Neural cell (in vitro differentiated cells): Measurements from ENCODE around the gene KCTD21. TPM values are rescaled to one million over a fixed set of nuclear protein-coding genes. Genes with fewer than 3 reads are reported as not detected.
"Not testable (repeated sequence)": the region's sequence is repeated elsewhere in the genome, so short reads cannot be mapped to it uniquely, and the experiment has no call there.

Experiments
- H2AFZ ChIP-seq: fragments of 200-600, 300-800 bp; sonication (generic), shearing (Covaris generic); 2 replicates; pipeline ENCODE4 v1.6.0; 2014; ENCODE audit warnings: low read depth, mild to moderate bottlenecking, antibody characterized with exemption, low read length, moderate library complexity
- H3F3A ChIP-seq: fragments of 200-600 bp; shearing (Covaris generic); 2 replicates; pipeline ENCODE4 v1.6.1; 2016; ENCODE audit warnings: mild to moderate bottlenecking, moderate library complexity, mixed read lengths, antibody characterized with exemption, low read length; ENCODE audit not compliant: insufficient read depth, poor library complexity, severe bottlenecking
- H3K27ac ChIP-seq: fragments of 200-600, 300-800 bp; sonication (generic), shearing (Covaris generic); 2 replicates; pipeline ENCODE4 v1.5.1; 2014; ENCODE audit warnings: mild to moderate bottlenecking, low read length, moderate library complexity
- H3K27me3 ChIP-seq: fragments of 300-800, 200-600 bp; sonication (generic), shearing (Covaris generic); 2 replicates; pipeline ENCODE4 v1.6.0; 2014; ENCODE audit warnings: mild to moderate bottlenecking, low read depth, low read length, moderate library complexity; ENCODE audit not compliant: insufficient read depth
- H3K36me3 ChIP-seq: fragments of 300-800, 200-600 bp; sonication (generic), shearing (Covaris generic); 2 replicates; pipeline ENCODE4 v1.5.1; 2014; ENCODE audit warnings: mild to moderate bottlenecking, antibody characterized with exemption, low read length, moderate library complexity; ENCODE audit not compliant: insufficient read depth
- H3K4me2 ChIP-seq: fragments of 300-800, 200-600 bp; sonication (generic), shearing (Covaris generic); 2 replicates; pipeline ENCODE4 v1.6.0; 2014; ENCODE audit warnings: mild to moderate bottlenecking, low read length
- H3K4me3 ChIP-seq: fragments of 300-800, 200-600 bp; sonication (generic), shearing (Covaris generic); 2 replicates; pipeline ENCODE4 v1.5.1; 2014; ENCODE audit warnings: mild to moderate bottlenecking, low read length, moderate library complexity
- H3K79me2 ChIP-seq: fragments of 200-600 bp; shearing (Covaris generic); replicated peaks from 2 replicates; pipeline ENCODE4 v1.6.0; 2014; ENCODE audit warnings: mild to moderate bottlenecking, low read length, moderate library complexity; ENCODE audit not compliant: insufficient read depth
- H3K9ac ChIP-seq: fragments of 300-800, 200-600 bp; sonication (generic), shearing (Covaris generic); 2 replicates; pipeline ENCODE4 v1.6.1; 2016; ENCODE audit warnings: mild to moderate bottlenecking, low read length, mixed read lengths
- H3K9me2 ChIP-seq: fragments of 200-600 bp; shearing (Covaris generic); 2 replicates; pipeline ENCODE4 v1.6.1; 2016; ENCODE audit warnings: mild to moderate bottlenecking, low read length, mixed read lengths; ENCODE audit not compliant: insufficient read depth
- H3K9me3 ChIP-seq: fragments of 200-600, 300-800 bp; sonication (generic), shearing (Covaris generic); 2 replicates; pipeline ENCODE4 v1.6.1; 2016; ENCODE audit warnings: mild to moderate bottlenecking, mixed run types, low read length, moderate library complexity, mixed read lengths
- H4K20me1 ChIP-seq: fragments of 200-600 bp; shearing (Covaris generic); 2 replicates; pipeline ENCODE4 v1.6.1; 2016; ENCODE audit warnings: mild to moderate bottlenecking, mixed run types; ENCODE audit not compliant: insufficient read depth
- EP300 ChIP-seq: fragments of 450-650 bp; conservative IDR thresholded peaks from 2 replicates; pipeline ENCODE4 v1.6.1; 2014; ENCODE audit warnings: antibody characterized with exemption, mild to moderate bottlenecking, moderate library complexity; ENCODE audit not compliant: poor library complexity, severe bottlenecking
- EZH2 ChIP-seq: fragments of 200-600, 300-800 bp; shearing (Covaris generic), sonication (generic); IDR thresholded peaks from 2 replicates; pipeline ENCODE4 v1.6.1; 2014; ENCODE audit warnings: antibody characterized with exemption, low read length, borderline replicate concordance, mild to moderate bottlenecking; ENCODE audit not compliant: insufficient read depth, poor library complexity, severe bottlenecking
- MXI1 ChIP-seq: fragments of 450-650 bp; conservative IDR thresholded peaks from 2 replicates; pipeline ENCODE4 v1.6.1; 2014; ENCODE audit warnings: antibody characterized with exemption, mild to moderate bottlenecking; ENCODE audit not compliant: poor library complexity, severe bottlenecking
- POLR2AphosphoS5 ChIP-seq: IDR thresholded peaks from 2 replicates; pipeline ENCODE4 v1.6.1; 2012
- RAD21 ChIP-seq: fragments of 450-650 bp; conservative IDR thresholded peaks from 2 replicates; pipeline ENCODE4 v1.6.1; 2014; ENCODE audit warnings: antibody characterized with exemption, mild to moderate bottlenecking, moderate library complexity
- SMC3 ChIP-seq: fragments of 450-650 bp; conservative IDR thresholded peaks from 2 replicates; pipeline ENCODE4 v1.6.1; 2014; ENCODE audit warnings: antibody characterized with exemption, mild to moderate bottlenecking, moderate library complexity; ENCODE audit not compliant: poor library complexity
- TAF1 ChIP-seq: IDR thresholded peaks from 2 replicates; pipeline ENCODE4 v1.6.1; 2012; ENCODE audit warnings: low read depth
- polyA plus RNA-seq: library from polyadenylated mRNA; depleted of rRNA; stranded (reverse); fragments of >200 nt; gene quantifications from 2 replicates; pipeline ENCODE4 v1.2.3, GENCODE V29; 2014
- TF ChIP-seq, protein P1 (sequence below): fragments of 450-650 bp; IDR thresholded peaks from 2 replicates; pipeline ENCODE4 v1.5.1; 2014; ENCODE audit warnings: antibody characterized with exemption, mild to moderate bottlenecking, moderate library complexity; ENCODE audit not compliant: poor library complexity, severe bottlenecking
- TF ChIP-seq, protein P2 (sequence below): IDR thresholded peaks from 2 replicates; pipeline ENCODE4 v1.6.1; 2012; ENCODE audit warnings: borderline replicate concordance

Gene KCTD21
- polyA plus RNA-seq, 1 donor from 2014 or later: 1.4 TPM

DNA sequence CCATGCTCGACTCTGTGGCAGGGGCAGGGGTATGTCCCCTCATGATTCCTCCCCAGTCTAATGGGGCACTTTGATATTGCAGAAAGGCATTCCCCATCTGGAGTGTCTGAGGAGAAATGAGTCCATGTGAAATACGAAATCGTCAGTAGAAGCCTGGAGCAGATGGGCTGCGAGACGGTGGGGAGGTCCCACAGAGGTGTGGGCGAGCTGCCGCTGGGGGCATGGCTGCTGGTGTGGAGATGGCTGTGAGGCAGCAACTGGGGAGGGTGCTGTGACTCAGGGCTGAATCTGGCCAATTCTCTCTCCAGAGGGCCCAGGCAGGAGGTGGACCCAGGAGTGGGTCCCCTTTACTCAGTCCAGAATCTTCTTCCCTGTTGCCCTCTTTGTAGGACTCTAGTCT lies 11.2 kb downstream of the KCTD21 start:
- Histone ChIP-seq H3K9me2 (no peaks in the 10 kb centered on the region), H4K20me1 (no peaks in the 10 kb centered on the region), H3K79me2 (no peaks in the 10 kb centered on the region), H3K27me3 (no peaks in the 10 kb centered on the region), H3F3A (no peaks in the 10 kb centered on the region), H2AFZ (no peak overlapping the region), H3K27ac (no peak overlapping the region), H3K4me2 (no peak overlapping the region), H3K36me3 (no peaks in the 10 kb centered on the region), H3K9ac (no peak overlapping the region), H3K4me3 (no peak overlapping the region), H3K9me3 (no peaks in the 10 kb centered on the region)
- no peak for TF ChIP-seq TAF1
- TF ChIP-seq POLR2AphosphoS5: no peak
- TF ChIP-seq, protein P1, sequence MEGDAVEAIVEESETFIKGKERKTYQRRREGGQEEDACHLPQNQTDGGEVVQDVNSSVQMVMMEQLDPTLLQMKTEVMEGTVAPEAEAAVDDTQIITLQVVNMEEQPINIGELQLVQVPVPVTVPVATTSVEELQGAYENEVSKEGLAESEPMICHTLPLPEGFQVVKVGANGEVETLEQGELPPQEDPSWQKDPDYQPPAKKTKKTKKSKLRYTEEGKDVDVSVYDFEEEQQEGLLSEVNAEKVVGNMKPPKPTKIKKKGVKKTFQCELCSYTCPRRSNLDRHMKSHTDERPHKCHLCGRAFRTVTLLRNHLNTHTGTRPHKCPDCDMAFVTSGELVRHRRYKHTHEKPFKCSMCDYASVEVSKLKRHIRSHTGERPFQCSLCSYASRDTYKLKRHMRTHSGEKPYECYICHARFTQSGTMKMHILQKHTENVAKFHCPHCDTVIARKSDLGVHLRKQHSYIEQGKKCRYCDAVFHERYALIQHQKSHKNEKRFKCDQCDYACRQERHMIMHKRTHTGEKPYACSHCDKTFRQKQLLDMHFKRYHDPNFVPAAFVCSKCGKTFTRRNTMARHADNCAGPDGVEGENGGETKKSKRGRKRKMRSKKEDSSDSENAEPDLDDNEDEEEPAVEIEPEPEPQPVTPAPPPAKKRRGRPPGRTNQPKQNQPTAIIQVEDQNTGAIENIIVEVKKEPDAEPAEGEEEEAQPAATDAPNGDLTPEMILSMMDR: no peak
- TF ChIP-seq EP300: no peak
- no peak for TF ChIP-seq SMC3
- TF ChIP-seq EZH2: no peak
- TF ChIP-seq, protein P2, sequence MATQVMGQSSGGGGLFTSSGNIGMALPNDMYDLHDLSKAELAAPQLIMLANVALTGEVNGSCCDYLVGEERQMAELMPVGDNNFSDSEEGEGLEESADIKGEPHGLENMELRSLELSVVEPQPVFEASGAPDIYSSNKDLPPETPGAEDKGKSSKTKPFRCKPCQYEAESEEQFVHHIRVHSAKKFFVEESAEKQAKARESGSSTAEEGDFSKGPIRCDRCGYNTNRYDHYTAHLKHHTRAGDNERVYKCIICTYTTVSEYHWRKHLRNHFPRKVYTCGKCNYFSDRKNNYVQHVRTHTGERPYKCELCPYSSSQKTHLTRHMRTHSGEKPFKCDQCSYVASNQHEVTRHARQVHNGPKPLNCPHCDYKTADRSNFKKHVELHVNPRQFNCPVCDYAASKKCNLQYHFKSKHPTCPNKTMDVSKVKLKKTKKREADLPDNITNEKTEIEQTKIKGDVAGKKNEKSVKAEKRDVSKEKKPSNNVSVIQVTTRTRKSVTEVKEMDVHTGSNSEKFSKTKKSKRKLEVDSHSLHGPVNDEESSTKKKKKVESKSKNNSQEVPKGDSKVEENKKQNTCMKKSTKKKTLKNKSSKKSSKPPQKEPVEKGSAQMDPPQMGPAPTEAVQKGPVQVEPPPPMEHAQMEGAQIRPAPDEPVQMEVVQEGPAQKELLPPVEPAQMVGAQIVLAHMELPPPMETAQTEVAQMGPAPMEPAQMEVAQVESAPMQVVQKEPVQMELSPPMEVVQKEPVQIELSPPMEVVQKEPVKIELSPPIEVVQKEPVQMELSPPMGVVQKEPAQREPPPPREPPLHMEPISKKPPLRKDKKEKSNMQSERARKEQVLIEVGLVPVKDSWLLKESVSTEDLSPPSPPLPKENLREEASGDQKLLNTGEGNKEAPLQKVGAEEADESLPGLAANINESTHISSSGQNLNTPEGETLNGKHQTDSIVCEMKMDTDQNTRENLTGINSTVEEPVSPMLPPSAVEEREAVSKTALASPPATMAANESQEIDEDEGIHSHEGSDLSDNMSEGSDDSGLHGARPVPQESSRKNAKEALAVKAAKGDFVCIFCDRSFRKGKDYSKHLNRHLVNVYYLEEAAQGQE: no peak
- TF ChIP-seq RAD21: no peak
- no peak for TF ChIP-seq MXI1

DNA sequence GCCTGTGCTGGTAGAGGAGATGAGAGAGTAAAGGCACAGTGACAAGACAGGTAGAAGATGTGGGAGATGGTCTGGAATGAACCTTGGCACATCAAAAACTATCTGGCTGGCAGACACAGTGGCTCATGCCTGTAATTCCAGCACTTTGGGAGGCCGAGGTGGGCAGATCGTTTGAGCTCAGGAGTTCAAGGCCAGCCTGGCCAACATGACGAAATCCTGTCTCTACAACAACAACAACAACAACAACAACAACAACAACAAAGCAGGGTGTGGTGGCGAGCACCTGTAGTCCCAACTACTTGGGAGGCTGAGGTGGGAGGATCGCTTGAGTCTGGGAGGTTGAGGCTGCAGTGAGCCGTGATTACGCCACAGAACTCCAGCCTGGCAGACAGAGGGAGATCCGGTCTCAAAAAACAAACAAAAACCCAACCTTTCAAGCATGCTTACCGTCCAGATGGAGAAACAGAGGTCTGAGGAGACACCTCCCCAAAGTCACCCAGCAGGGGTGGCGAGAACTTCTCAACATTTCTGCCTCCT lies 11.8 kb downstream of the KCTD21 start:
- Histone ChIP-seq H3K4me3 (no peak overlapping the region), H3K9ac (no peak overlapping the region), H3K9me2 (no peaks in the 10 kb centered on the region), H3K79me2 (no peaks in the 10 kb centered on the region), H3K27ac (no peak overlapping the region), H3K27me3 (no peaks in the 10 kb centered on the region), H3K36me3 (no peaks in the 10 kb centered on the region), H3K9me3 (no peaks in the 10 kb centered on the region), H2AFZ (no peak overlapping the region), H3F3A (no peaks in the 10 kb centered on the region), H4K20me1 (no peaks in the 10 kb centered on the region), H3K4me2 (no peak overlapping the region)
- TF ChIP-seq RAD21 (no peak), EP300 (no peak), TAF1 (no peak), MXI1 (no peak), SMC3 (no peak), POLR2AphosphoS5 (no peak), EZH2 (no peak)
- TF ChIP-seq, protein P1: no peak
- TF ChIP-seq, protein P2: no peak

DNA sequence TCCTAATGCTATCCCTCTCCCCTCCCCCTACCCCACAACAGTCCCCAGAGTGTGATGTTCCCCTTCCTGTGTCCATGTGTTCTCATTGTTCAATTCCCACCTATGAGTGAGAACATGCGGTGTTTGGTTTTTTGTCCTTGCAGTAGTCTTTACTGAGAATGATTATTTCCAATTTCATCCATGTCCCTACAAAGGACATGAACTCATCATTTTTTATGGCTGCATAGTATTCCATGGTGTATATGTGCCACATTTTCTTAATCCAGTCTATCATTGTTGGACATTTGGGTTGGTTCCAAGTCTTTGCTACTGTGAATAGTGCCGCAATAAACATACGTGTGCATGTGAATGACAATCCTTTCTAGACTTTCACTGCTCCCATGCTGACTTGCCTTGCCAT lies 12.6 kb downstream of the KCTD21 start:
- not testable (repeated sequence) for H4K20me1 ChIP-seq, H3K4me2 ChIP-seq, H3K27ac ChIP-seq, H3K79me2 ChIP-seq, H2AFZ ChIP-seq, H3K27me3 ChIP-seq, H3K36me3 ChIP-seq, H3F3A ChIP-seq, H3K9ac ChIP-seq, H3K9me2 ChIP-seq, H3K4me3 ChIP-seq, H3K9me3 ChIP-seq
